ENCODE results near the gene MGA. TPM values are rescaled to one million over a fixed set of nuclear protein-coding genes. Genes with fewer than 3 reads are reported as not detected.

Gene MGA
- total RNA-seq, 1 experiment from 2014 or later = 35.9 TPM

GRCh38 chr15:41660235-41661077, at the start of gene MGA (continued):
- peak; percentile 88 for TF ChIP-seq NR1H2 (CRISPR knock-in tag; IDR thresholded peaks at IDR 0.05)
- peak; percentile 94; the same call in 1 of the 2 replicates for TF ChIP-seq ZNF232 (CRISPR knock-in tag; IDR thresholded peaks at IDR 0.05)
- peak; percentile 80 for TF ChIP-seq ZNF281 (CRISPR knock-in tag; IDR thresholded peaks at IDR 0.05)
- no peak for TF ChIP-seq STAT6 (CRISPR knock-in tag; conservative IDR thresholded peaks at IDR 0.05; ENCODE audit: low read depth)
- TF ChIP-seq AFF4 (CRISPR knock-in tag; IDR thresholded peaks at IDR 0.05; ENCODE audit: borderline replicate concordance) = peak; percentile 93; the same call in 1 of the 2 replicates
- peak; percentile 84 for TF ChIP-seq CREM (CRISPR knock-in tag; IDR thresholded peaks at IDR 0.05)
- no peak for TF ChIP-seq HMGA2 (CRISPR knock-in tag; IDR thresholded peaks at IDR 0.05)
- TF ChIP-seq ZSCAN18 (CRISPR knock-in tag; IDR thresholded peaks at IDR 0.05) = no peak
- peak; percentile 64; the same call in 1 of the 2 replicates for TF ChIP-seq ZNF263 (CRISPR knock-in tag; IDR thresholded peaks at IDR 0.05; ENCODE audit: low read depth)
- no peak for TF ChIP-seq SOX15 (CRISPR knock-in tag; IDR thresholded peaks at IDR 0.05)
- TF ChIP-seq FOXK1 (CRISPR knock-in tag; IDR thresholded peaks at IDR 0.05) = peak; percentile 92
- peak; percentile 85; the same call in 1 of the 2 replicates for TF ChIP-seq TEAD1 (CRISPR knock-in tag; IDR thresholded peaks at IDR 0.05)
- no peak for TF ChIP-seq RORB (CRISPR knock-in tag; IDR thresholded peaks at IDR 0.05)
- 0 out of 2 replicates have a peak, but pooled peaks have one; percentile 42 for TF ChIP-seq NFYB (CRISPR knock-in tag; conservative IDR thresholded peaks at IDR 0.05; ENCODE audit: low read depth)
- TF ChIP-seq MXD4 (CRISPR knock-in tag; IDR thresholded peaks at IDR 0.05; ENCODE audit: borderline replicate concordance) = no peak

All from WTC11 (cell line).